GF-D8 (cell line): ENCODE results near the gene CNOT8.
A peak's percentile ranks its signal among the peaks of the same experiment; 100 is the strongest.
"Not testable (repeated sequence)": the region's sequence is repeated elsewhere in the genome, so short reads cannot be mapped to it uniquely, and the experiment has no call there.

ENCODE experiments used
- DNase-seq: peaks from one replicate; lab custom pipeline; 2025; lab: John Stamatoyannopoulos, UW

The CNOT8 gene

GRCh38 chr5:154835701-154836052 lies 22.8 kb upstream of the CNOT8 start:
- not testable (repeated sequence) for DNase-seq

GRCh38 chr5:154836225-154836624 lies 22.2 kb upstream of the CNOT8 start:
- DNase-seq: no peak

GRCh38 chr5:154837009-154837901 lies 21.2 kb upstream of the CNOT8 start:
- DNase-seq: no peak

- peak; percentile 29 for DNase-seq
Observed at GRCh38 chr5:154840435-154841272, 17.8 kb upstream of the CNOT8 start.

GRCh38 chr5:154841273-154841661 lies 17.2 kb upstream of the CNOT8 start:
- no peak for DNase-seq

GRCh38 chr5:154842689-154843530 lies 15.5 kb upstream of the CNOT8 start:
- no peak for DNase-seq

- DNase-seq: no peak
Observed at GRCh38 chr5:154844809-154845208, 13.6 kb upstream of the CNOT8 start.

- DNase-seq: no peak
Observed at GRCh38 chr5:154849264-154849785, 9.1 kb upstream of the CNOT8 start.

- DNase-seq: no peak
Observed at GRCh38 chr5:154849791-154850201, 8.6 kb upstream of the CNOT8 start.

- DNase-seq: no peak
Observed at GRCh38 chr5:154850255-154851062, 8.0 kb upstream of the CNOT8 start, which contains the start of gene FAXDC2. FAXDC2 (minus strand) TSS chr5:154850603; CDS start chr5:154838178, 12,425 bp downstream.

GRCh38 chr5:154851351-154851750 lies 7.1 kb upstream of the CNOT8 start:
- DNase-seq: no peak

- peak; percentile 87 for DNase-seq
Observed at GRCh38 chr5:154857530-154858296, 714 bp upstream of the CNOT8 start.

- peak; percentile 73 for DNase-seq
Observed at GRCh38 chr5:154858972-154859871, 795 bp downstream of the CNOT8 start.

- DNase-seq: peak; percentile 63
Observed at GRCh38 chr5:154860123-154860522, 1.7 kb downstream of the CNOT8 start.

GRCh38 chr5:154860765-154861164 lies 2.3 kb downstream of the CNOT8 start:
- DNase-seq: peak; percentile 12

GRCh38 chr5:154861946-154862345 lies 3.5 kb downstream of the CNOT8 start:
- no peak for DNase-seq

GRCh38 chr5:154862766-154863165 lies 4.3 kb downstream of the CNOT8 start:
- no peak for DNase-seq

- DNase-seq: no peak
Observed at GRCh38 chr5:154863291-154864080, 5.1 kb downstream of the CNOT8 start.
